HG03045 (cell line): ENCODE measurements around the gene CEP131.

Experiments
- ATAC-seq: cut with Tn5 transposase; IDR thresholded peaks from one replicate; pipeline ENCODE4 v1.9.1; 2021; ENCODE audit warnings: mild to moderate bottlenecking, moderate library complexity; ENCODE audit not compliant: unreplicated experiment

CEP131 gene

DNA sequence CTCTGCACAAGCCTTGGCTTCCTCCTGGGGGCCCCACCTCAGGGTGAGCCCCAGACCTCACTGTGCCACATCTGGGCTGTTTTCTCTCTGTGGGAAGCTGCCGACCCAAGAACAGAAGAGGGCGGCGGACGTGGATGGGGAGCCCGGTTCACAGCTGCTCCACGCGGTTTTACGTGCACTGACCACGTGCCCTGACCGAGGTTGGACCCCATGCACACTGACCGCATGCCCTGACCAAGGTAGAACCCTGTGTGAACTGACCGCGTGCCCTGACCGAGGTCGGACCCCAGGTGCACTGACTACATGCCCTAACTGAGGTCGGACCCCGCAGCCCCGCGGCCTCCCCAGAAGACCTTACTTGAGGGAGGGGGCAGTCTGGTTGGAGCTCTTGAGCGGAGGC, 19.6 kb downstream of the CEP131 start:
- no peak for ATAC-seq

DNA sequence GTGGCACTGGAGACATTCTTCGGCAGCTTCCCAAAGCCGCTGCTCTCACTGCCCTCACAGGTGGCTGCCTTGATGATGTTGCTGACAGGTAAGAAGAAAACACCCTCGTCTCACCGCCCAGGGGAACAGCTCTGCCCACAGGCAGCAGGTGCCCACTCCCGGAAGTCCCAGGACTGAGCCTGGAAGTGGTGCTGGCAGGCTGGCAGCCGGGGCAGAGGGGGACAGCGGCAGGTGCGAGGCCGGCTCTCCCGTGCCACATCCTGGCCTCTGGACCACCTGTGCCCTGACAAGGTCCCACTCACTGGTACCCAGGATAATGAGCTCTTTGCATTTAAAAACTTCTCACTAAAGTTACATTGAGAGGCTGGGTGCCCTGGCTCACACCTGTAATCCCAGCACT, 20.4 kb downstream of the CEP131 start:
- no peak for ATAC-seq

- ATAC-seq = no peak
Measured at GRCh38 chr17:81200695-81201580, 21.8 kb downstream of the CEP131 start.

GRCh38 chr17:81200201-81200600, 22.6 kb downstream of the CEP131 start:
- ATAC-seq = no peak

DNA sequence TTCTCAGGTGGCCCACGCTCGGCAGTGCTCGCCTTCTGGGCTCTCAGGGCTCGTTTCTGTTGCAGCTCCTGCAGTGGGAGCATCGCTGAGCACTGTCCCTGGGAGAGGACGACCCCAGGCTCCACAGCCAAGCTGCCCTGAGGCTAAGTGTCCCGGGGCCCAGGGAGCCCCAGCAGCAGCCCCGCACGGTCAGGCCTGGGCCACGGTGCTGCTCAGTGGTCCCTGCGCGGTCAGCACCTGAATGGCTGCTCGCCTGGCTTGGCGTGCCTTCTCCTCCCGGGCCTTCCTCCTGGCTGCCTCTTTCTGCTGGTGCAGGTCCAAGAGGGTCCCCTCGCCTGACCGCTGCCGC, 23.3 kb downstream of the CEP131 start:
- no peak for ATAC-seq

- ATAC-seq = no peak
Measured at GRCh38 chr17:81198826-81199481, 23.8 kb downstream of the CEP131 start.

DNA sequence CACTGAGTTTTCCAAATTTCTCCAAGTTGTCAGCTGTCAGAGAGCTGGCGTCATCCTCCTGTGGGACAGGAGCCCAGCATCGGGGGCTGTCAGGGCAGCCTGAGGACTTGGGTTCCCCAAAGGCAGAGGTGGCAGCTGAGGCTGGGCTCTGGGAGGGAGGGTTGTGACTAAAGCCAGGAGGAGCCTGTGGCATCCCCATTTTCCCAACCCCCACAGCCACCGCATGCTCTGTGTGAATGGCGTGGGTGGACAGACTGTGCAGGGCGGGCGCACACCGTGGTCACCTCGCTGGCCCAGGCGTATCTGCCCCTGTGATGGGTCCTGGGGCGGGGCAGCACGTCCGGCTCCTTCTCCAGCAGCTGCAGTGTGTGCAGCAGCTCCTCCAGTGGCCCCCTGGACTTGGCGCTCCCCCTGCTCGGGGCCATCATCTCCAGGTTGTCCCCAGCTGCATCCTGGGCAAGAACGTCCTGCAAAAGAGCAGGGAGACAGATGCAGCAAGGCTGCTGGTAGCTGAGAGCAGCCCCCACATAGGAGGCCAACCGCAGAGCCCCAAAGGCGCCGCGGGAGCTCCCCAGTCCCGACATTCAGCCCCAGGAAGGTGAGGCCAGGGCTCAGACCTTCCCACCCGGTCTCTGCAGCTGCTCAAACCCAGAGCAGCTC, 24.8 kb downstream of the CEP131 start:
- ATAC-seq = no peak

DNA sequence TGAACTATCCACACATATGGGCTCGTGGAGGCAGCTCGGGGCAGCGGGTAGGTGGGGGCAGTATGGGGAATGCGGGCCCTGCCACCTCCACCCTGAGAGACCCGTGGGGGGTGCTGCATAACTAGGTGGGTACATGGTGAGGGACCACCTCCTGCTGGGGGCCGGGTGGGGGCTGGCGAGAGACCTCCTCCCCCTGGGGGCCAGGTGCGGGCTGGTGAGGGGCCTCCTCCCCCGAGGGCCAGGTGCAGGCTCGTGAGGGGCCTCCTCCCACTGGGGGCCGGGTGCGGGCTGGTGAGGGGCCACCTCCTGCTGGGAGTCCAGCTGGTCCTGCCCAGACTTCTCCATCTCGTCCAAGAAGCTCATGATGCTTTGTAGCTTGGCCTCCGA, 25.4 kb downstream of the CEP131 start:
- no peak for ATAC-seq

DNA sequence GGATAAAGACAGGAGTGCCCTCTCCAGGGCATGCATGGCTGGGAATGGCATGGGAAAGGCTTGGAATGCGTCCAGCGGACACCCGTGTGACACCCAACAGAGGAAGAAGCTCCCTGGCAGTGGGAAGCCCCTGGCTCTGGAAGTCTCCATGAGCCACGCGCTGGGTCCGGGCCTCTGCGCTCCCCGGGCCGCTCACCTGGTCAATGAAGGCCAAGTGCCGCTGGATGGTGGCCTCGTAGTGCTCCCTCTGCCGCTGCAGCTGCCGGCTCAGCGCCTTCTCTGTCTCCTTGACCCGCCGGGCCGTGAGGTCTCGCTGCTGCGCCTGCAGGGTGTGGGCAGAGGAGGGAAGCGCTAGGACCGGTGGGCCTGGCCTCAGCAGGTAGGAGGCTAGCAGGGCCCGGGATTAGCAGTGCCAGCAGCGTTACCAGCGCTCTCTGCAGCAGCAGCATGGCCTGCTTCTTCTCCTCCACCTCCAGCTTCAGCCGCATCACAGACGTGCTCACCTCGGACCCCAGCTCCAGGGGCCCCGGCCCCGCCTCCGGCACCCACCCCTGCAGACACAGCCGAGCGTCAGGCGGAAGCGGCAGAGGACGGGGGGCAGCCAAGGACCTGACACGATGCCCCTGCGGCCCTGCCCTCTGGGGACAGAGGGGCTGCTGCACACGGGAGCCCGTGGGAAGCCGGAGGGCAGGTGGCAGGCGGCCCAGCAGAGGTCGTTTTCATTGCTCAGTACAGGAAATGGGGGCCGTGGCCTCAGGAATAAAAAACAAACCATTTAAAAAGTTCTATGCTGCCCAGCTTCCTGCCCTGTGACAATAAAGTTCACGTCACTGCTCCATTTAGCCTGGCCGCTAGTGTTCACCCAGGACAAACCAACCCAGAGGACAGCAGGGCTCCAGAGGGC, 26.0 kb downstream of the CEP131 start:
- no peak for ATAC-seq

DNA sequence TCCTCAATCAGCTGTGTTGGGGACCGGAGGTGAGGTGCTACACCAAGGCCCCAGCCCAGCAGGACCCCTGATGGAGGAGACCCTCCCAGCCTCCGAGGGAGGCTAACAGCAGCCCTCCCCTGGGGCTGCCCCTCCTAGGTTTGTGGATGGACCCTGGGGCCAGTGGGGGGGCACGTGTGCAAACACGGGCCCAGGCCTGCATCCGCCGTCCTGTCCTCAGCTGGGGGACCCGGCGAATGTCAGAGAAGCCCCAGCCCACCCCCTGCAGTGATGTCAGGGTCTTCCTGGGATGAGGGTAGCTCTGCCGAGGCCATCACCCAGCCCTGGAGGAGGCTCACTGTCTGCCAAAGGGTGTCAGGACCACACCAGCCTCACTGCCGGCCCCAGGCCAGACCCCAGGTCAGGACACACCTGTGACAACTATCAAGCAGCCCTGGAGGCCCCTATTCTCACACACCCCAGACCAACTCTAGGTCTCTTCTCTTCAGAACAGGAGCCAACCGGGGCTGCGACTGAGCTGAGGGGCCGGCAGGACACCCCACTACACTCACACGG, 26.7 kb downstream of the CEP131 start:
- ATAC-seq = no peak

- no peak for ATAC-seq
Measured at GRCh38 chr17:81194941-81195901, 27.5 kb downstream of the CEP131 start.

- no peak for ATAC-seq
Measured at GRCh38 chr17:81194225-81194760, 28.5 kb downstream of the CEP131 start.

- ATAC-seq = no peak
Measured at GRCh38 chr17:81193470-81194224, 29.1 kb downstream of the CEP131 start.

GRCh38 chr17:81193051-81193410, 29.7 kb downstream of the CEP131 start:
- ATAC-seq = no peak

GRCh38 chr17:81192386-81193050, 30.2 kb downstream of the CEP131 start:
- no peak for ATAC-seq

DNA sequence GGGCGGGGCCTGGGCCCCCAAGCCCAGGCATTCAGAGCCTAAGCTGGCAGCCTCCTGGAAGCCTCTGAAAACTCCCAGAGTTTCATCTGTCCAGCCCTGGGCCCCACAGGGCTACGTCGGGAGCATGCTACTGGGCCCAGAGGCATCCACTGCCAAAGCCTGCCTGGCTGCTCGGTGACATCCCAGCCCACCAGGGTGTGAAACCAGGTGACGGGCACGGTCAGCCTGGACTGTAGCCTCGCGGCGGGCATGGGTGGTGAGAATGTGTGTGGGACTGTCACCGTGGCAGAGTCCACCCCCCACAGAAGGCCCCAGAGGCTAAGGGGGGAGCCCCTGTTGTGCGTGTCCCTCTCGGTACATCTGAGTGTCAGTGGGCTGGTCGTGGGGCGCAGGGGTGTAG, 31.1 kb downstream of the CEP131 start:
- no peak for ATAC-seq

GRCh38 chr17:81191116-81191515, 31.6 kb downstream of the CEP131 start:
- no peak for ATAC-seq

- no peak for ATAC-seq
Measured at GRCh38 chr17:81190591-81190990, 32.2 kb downstream of the CEP131 start.
